HepG2 (cell line): ENCODE data around the gene SVOP. TPM values are rescaled to one million over a fixed set of nuclear protein-coding genes. Genes with fewer than 3 reads are reported as not detected.

ENCODE experiments used
- ARID2 ChIP-seq: sonication (generic); formaldehyde crosslinking; IDR thresholded peaks from 2 replicates; pipeline ENCODE4 v1.8.1; 2022; ENCODE audit warnings: mild to moderate bottlenecking, missing genetic modification reagents, borderline replicate concordance
- CBX2 ChIP-seq, 2 experiments: fragments of 200-600 bp in 1 of 2; sonication (generic); formaldehyde crosslinking in 1 of 2; IDR thresholded peaks; 2 replicates each; pipeline versions ENCODE4 v1.7.0 to v1.8.1; 2018 to 2022; ENCODE audit warnings: low read depth in 2 of 2, low read length in 1 of 2, mild to moderate bottlenecking in 1 of 2, missing genetic modification reagents in 1 of 2
- FOXJ3 ChIP-seq: sonication (generic); formaldehyde crosslinking; IDR thresholded peaks from 2 replicates; pipeline ENCODE4 v1.4.0; 2020; ENCODE audit warnings: missing genetic modification reagents, mild to moderate bottlenecking, borderline replicate concordance
- HMGA1 ChIP-seq: sonication (generic); formaldehyde crosslinking; conservative IDR thresholded peaks from 2 replicates; pipeline ENCODE4 v1.4.0; 2020; ENCODE audit warnings: missing genetic modification reagents
- JUN ChIP-seq: sonication (generic); formaldehyde crosslinking; IDR thresholded peaks from 2 replicates; pipeline ENCODE4 v1.4.0; 2020; ENCODE audit warnings: mild to moderate bottlenecking, missing genetic modification reagents
- KDM1A ChIP-seq: IDR thresholded peaks from 2 replicates; pipeline ENCODE4 v1.6.1; 2016; ENCODE audit warnings: missing compliant biosample characterization
- SIN3B ChIP-seq: fragments of 150-350 bp; IDR thresholded peaks from 2 replicates; pipeline ENCODE4 v1.6.1; 2014; ENCODE audit warnings: low read length
- TRIM24 ChIP-seq: sonication (generic); formaldehyde crosslinking; IDR thresholded peaks from 2 replicates; pipeline ENCODE4 v1.8.0; 2022; ENCODE audit warnings: mild to moderate bottlenecking, missing genetic modification reagents
- ZNF34 ChIP-seq: sonication (generic); formaldehyde crosslinking; IDR thresholded peaks from 2 replicates; pipeline ENCODE4 v1.4.0; 2020; ENCODE audit warnings: mild to moderate bottlenecking, missing genetic modification reagents, borderline replicate concordance
- ZNF674 ChIP-seq: sonication (generic); formaldehyde crosslinking; IDR thresholded peaks from 2 replicates; pipeline ENCODE4 v1.5.0; 2020; ENCODE audit warnings: low read depth, mild to moderate bottlenecking, missing genetic modification reagents
- ZNF768 ChIP-seq: sonication (generic); formaldehyde crosslinking; IDR thresholded peaks from 2 replicates; pipeline ENCODE4 v1.4.0; 2020; ENCODE audit warnings: missing genetic modification reagents
- polyA plus RNA-seq, 8 experiments: library from polyadenylated mRNA; depleted of rRNA in 3 of 8; stranded (reverse) in 7 of 8; unstranded in 1 of 8; fragments of >200 nt; fragmentation: Illumina TruSeq in 4 of 8; extraction: Trizol in 4 of 8; gene quantifications; 2 replicates each; pipeline versions ENCODE4 v1.2.1 to v1.2.3, GENCODE V29; 2011 to 2016; ENCODE audit warnings: low read depth in 4 of 8, missing spikeins in 1 of 8, mixed read lengths in 1 of 8; ENCODE audit not compliant: insufficient read depth in 1 of 8
- total RNA-seq, 5 experiments: library from RNA; depleted of rRNA; stranded (reverse); fragments of >200 nt; fragmentation: Illumina TruSeq; extraction: Trizol; gene quantifications; 2 replicates each; pipeline ENCODE4 v1.2.3, GENCODE V29; 2016; ENCODE audit warnings: low read depth in 1 of 5
- TF ChIP-seq, protein P1 (sequence below): sonication (generic); formaldehyde crosslinking; IDR thresholded peaks from 2 replicates; pipeline ENCODE4 v1.5.1; 2020; ENCODE audit warnings: mild to moderate bottlenecking, missing genetic modification reagents
- TF ChIP-seq, protein P2 (sequence below), 2 experiments: fragments of 450-650 bp in 1 of 2; sonication (generic) in 1 of 2; formaldehyde crosslinking in 1 of 2; IDR thresholded peaks; 2 replicates each; pipeline versions ENCODE4 v1.6.1 to v1.8.0; 2016 to 2022; ENCODE audit warnings: antibody characterized with exemption in 1 of 2, mild to moderate bottlenecking in 1 of 2, missing genetic modification reagents in 1 of 2

Gene SVOP
- total and polyA plus RNA-seq, 2 of the 13 experiments (the other 11 are each of a cell fraction or from before 2014, with no cell fraction given): not detected

DNA sequence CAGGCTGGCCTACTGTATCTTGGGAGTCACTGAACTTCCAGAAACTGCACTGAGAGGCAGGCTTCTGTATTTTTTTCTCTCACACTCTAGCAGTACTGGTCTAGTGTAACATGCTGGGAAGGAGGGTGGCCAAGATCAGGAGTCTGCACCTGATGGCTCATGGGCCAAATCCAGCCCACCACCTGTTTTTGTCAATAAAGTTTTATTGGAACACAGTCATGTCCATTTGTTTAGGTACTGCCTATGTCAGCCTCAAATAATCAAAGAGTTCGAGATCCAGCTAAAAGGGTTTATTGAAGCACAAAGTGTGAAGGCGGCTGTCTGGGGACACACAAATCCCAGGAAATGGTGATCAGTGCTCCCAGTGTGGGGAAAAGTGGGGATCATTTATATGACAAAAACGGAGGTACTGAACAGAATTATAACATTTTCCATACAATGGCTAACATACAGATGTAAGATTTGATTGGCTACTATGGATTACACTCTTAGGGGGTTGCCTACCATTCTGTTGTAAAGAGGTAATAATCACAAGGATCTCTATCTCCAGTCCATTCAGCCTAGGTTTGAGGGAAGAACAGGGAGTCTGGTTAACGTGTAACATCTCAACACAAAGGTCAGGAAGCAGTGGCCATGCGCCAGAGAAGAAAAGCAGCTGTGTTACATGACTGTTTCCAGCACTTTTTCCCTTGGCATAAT, 44.4 kb upstream of the SVOP start (continued):
- TF ChIP-seq KDM1A (CRISPR knock-in tag) (no peak), TRIM24 (no peak), FOXJ3 (CRISPR knock-in tag) (0 out of 2 replicates have a peak, but pooled peaks have one; percentile 49), JUN (no peak), CBX2 (IDR thresholded peaks at IDR 0.05; ENCODE audit: low read depth, low read length) (no peak), CBX2 (CRISPR knock-in tag; IDR thresholded peaks at IDR 0.05; ENCODE audit: low read depth) (no peak), HMGA1 (CRISPR knock-in tag) (no peak), ARID2 (no peak), ZNF34 (CRISPR knock-in tag) (no peak), SIN3B (no peak), ZNF674 (CRISPR knock-in tag) (no peak), ZNF768 (no peak)
- TF ChIP-seq, protein P1, sequence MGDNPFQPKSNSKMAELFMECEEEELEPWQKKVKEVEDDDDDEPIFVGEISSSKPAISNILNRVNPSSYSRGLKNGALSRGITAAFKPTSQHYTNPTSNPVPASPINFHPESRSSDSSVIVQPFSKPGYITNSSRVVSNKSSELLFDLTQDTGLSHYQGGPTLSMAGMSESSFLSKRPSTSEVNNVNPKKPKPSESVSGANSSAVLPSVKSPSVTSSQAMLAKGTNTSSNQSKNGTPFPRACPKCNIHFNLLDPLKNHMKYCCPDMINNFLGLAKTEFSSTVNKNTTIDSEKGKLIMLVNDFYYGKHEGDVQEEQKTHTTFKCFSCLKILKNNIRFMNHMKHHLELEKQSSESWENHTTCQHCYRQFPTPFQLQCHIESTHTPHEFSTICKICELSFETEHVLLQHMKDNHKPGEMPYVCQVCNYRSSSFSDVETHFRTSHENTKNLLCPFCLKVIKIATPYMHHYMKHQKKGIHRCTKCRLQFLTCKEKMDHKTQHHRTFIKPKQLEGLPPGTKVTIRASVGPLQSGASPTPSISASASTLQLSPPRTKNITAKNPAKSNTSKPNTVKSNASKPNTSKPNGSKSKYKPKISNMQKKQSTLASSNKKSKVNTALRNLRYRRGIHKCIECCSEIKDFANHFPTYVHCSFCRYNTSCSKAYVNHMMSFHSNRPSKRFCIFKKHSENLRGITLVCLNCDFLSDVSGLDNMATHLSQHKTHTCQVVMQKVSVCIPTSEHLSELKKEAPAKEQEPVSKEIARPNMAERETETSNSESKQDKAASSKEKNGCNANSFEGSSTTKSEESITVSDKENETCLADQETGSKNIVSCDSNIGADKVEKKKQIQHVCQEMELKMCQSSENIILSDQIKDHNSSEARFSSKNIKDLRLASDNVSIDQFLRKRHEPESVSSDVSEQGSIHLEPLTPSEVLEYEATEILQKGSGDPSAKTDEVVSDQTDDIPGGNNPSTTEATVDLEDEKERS (CRISPR knock-in tag): no peak
- TF ChIP-seq, protein P2, sequence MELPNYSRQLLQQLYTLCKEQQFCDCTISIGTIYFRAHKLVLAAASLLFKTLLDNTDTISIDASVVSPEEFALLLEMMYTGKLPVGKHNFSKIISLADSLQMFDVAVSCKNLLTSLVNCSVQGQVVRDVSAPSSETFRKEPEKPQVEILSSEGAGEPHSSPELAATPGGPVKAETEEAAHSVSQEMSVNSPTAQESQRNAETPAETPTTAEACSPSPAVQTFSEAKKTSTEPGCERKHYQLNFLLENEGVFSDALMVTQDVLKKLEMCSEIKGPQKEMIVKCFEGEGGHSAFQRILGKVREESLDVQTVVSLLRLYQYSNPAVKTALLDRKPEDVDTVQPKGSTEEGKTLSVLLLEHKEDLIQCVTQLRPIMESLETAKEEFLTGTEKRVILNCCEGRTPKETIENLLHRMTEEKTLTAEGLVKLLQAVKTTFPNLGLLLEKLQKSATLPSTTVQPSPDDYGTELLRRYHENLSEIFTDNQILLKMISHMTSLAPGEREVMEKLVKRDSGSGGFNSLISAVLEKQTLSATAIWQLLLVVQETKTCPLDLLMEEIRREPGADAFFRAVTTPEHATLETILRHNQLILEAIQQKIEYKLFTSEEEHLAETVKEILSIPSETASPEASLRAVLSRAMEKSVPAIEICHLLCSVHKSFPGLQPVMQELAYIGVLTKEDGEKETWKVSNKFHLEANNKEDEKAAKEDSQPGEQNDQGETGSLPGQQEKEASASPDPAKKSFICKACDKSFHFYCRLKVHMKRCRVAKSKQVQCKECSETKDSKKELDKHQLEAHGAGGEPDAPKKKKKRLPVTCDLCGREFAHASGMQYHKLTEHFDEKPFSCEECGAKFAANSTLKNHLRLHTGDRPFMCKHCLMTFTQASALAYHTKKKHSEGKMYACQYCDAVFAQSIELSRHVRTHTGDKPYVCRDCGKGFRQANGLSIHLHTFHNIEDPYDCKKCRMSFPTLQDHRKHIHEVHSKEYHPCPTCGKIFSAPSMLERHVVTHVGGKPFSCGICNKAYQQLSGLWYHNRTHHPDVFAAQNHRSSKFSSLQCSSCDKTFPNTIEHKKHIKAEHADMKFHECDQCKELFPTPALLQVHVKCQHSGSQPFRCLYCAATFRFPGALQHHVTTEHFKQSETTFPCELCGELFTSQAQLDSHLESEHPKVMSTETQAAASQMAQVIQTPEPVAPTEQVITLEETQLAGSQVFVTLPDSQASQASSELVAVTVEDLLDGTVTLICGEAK (IDR thresholded peaks at IDR 0.05): peak; percentile 98
- TF ChIP-seq, protein P2 (CRISPR knock-in tag; IDR thresholded peaks at IDR 0.05): peak; percentile 100
